ENCODE measurements around the gene PAFAH2. TPM values are rescaled to one million over a fixed set of nuclear protein-coding genes. Genes with fewer than 3 reads are reported as not detected.

The PAFAH2 gene
- total RNA-seq, 1 experiment from 2014 or later: 6.7 TPM

DNA sequence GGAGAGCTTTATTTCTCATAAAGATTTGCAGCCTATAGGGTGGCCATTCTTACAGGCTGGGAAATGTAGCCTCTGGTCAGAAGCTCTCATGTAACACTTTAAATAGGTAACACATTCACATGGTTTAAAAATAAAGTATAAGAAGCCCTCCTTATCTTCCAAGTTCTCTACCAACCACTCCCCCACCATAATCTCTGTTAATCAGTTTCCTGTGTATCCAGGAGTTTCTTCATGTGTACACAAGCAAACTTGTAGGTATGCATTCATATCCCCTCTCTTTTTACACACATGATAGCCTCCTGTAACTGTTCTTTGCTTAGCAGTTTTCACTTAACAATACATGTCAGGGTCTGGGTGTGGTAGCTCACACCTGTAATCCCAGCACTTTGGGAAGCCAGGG lies 86.7 kb downstream of the PAFAH2 start:
- Histone ChIP-seq H3K27me3 (replicated peaks; ENCODE audit: insufficient read depth, low read depth, low read length, poor library complexity) (no peaks in the 10 kb centered on the region), H3K9me3 (ENCODE audit: low read depth, low read length, poor library complexity, severe bottlenecking) (no peaks in the 10 kb centered on the region), H3K4me3 (ENCODE audit: low read depth, low read length, poor library complexity, severe bottlenecking) (no peak overlapping the region), H3K4me1 (ENCODE audit: insufficient read depth, low read length, poor library complexity, severe bottlenecking) (no peaks in the 10 kb centered on the region), H3K27ac (ENCODE audit: low read depth, low read length, poor library complexity, severe bottlenecking) (no peak overlapping the region), H3K36me3 (ENCODE audit: insufficient read depth, low read length, poor library complexity, severe bottlenecking) (no peaks in the 10 kb centered on the region)
- ChIA-PET POLR2A (ENCODE audit: low non-redundant PET) (no interaction called here), CTCF (no interaction called here)
- TF ChIP-seq EZH2 (IDR thresholded peaks at IDR 0.05; ENCODE audit: borderline replicate concordance, low read depth, low read length, poor library complexity, severe bottlenecking): no peak
- TF ChIP-seq, protein P1, sequence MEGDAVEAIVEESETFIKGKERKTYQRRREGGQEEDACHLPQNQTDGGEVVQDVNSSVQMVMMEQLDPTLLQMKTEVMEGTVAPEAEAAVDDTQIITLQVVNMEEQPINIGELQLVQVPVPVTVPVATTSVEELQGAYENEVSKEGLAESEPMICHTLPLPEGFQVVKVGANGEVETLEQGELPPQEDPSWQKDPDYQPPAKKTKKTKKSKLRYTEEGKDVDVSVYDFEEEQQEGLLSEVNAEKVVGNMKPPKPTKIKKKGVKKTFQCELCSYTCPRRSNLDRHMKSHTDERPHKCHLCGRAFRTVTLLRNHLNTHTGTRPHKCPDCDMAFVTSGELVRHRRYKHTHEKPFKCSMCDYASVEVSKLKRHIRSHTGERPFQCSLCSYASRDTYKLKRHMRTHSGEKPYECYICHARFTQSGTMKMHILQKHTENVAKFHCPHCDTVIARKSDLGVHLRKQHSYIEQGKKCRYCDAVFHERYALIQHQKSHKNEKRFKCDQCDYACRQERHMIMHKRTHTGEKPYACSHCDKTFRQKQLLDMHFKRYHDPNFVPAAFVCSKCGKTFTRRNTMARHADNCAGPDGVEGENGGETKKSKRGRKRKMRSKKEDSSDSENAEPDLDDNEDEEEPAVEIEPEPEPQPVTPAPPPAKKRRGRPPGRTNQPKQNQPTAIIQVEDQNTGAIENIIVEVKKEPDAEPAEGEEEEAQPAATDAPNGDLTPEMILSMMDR (conservative IDR thresholded peaks at IDR 0.05; ENCODE audit: low read depth, low read length): no peak
- no peak for DNase-seq (ENCODE audit: low spot score)
- BruUV-seq (replicated peaks): no TSS peak
- intact Hi-C loops (cut with micrococcal nuclease; ENCODE audit: unreplicated experiment): no loop called here

Other genes starting within 250 kb of the PAFAH2 start
- 50.4 and 61.5 TPM in 2 replicates for gene SELENON, start 197.9 kb downstream of the PAFAH2 start, total RNA-seq (2021)
- gene MTFR1L, start 178.1 kb downstream of the PAFAH2 start, total RNA-seq (2021): 45.0 and 51.6 TPM in 2 replicates
- 17.7 and 18.9 TPM in 2 replicates for gene AUNIP, start 138.6 kb downstream of the PAFAH2 start, total RNA-seq (2021)
- gene PAQR7, start 122.4 kb downstream of the PAFAH2 start, total RNA-seq (2021): 2.9 and 3.0 TPM in 2 replicates
- gene STMN1, start 91.6 kb downstream of the PAFAH2 start, total RNA-seq (2021): 920 and 933 TPM in 2 replicates
- 0.07 TPM in 1 of 2 replicates, not detected in the other for gene EXTL1, start 23.7 kb upstream of the PAFAH2 start, total RNA-seq (2021)
- gene SLC30A2, start 48.1 kb upstream of the PAFAH2 start, total RNA-seq (2021): not detected in 2 replicates
- not detected in 2 replicates for gene TRIM63, start 69.6 kb upstream of the PAFAH2 start, total RNA-seq (2021)
- gene PDIK1L, start 113.8 kb upstream of the PAFAH2 start, total RNA-seq (2021): 12.9 and 13.4 TPM in 2 replicates
- 0.64 and 0.85 TPM in 2 replicates for gene FAM110D, start 161.0 kb upstream of the PAFAH2 start, total RNA-seq (2021)
- gene C1orf232, start 170.9 kb upstream of the PAFAH2 start, total RNA-seq (2021): not detected in 2 replicates
- 61.9 and 62.3 TPM in 2 replicates for gene ZNF593, start 171.8 kb upstream of the PAFAH2 start, total RNA-seq (2021)
- not detected in 2 replicates for gene ZNF593OS, start 173.8 kb upstream of the PAFAH2 start, total RNA-seq (2021)
- gene CNKSR1, start 179.4 kb upstream of the PAFAH2 start, total RNA-seq (2021): 1.6 and 1.8 TPM in 2 replicates
- not detected in 2 replicates for gene CATSPER4, start 192.5 kb upstream of the PAFAH2 start, total RNA-seq (2021)
- 51.3 and 51.5 TPM in 2 replicates for gene CEP85, start 236.1 kb upstream of the PAFAH2 start, total RNA-seq (2021)

All from A673 (cell line).